Measurements from ENCODE around the gene SLC9A9.
A peak's percentile ranks its signal among the peaks of the same experiment; 100 is the strongest.

The SLC9A9 gene

DNA sequence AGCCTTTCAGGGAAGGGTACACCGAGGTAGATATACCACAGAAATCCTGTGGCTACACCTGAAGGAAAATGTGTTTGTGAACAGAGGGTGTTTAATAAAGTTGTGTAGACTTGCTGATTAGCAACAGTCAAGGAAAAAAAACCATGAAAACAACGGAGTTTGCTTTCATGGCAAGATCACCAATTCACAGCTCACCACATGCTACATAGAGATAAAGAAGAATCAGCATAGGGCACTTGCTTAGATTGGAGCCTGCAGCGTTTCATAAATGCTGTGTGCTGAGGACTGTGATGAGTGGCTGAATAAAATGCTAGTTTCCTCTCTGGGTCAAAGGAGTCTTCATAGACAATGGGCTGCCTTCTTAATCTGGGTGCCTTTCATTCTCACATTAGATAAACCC lies 257.6 kb downstream of the SLC9A9 start:
- no peak for DNase-seq

DNA sequence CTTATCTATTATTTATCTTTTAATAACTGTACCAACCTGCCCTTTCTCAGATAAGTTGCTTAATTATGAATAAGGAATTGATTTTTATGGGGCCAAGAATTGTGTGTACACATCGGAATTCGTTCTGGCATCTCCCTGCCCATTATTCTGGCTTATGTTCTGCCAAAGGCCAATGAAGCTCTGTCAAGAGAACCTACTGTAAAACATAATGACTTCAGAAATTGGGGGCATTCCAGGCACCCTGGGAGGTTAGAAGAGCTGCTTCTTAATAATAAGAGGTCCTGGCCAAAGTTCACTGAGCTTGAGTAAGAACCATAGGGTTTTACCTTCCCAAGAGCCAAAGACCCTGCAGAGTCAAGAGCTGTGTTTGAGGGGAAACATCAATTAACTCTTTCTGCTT lies 261.7 kb downstream of the SLC9A9 start:
- DNase-seq = peak; percentile 34

DNA sequence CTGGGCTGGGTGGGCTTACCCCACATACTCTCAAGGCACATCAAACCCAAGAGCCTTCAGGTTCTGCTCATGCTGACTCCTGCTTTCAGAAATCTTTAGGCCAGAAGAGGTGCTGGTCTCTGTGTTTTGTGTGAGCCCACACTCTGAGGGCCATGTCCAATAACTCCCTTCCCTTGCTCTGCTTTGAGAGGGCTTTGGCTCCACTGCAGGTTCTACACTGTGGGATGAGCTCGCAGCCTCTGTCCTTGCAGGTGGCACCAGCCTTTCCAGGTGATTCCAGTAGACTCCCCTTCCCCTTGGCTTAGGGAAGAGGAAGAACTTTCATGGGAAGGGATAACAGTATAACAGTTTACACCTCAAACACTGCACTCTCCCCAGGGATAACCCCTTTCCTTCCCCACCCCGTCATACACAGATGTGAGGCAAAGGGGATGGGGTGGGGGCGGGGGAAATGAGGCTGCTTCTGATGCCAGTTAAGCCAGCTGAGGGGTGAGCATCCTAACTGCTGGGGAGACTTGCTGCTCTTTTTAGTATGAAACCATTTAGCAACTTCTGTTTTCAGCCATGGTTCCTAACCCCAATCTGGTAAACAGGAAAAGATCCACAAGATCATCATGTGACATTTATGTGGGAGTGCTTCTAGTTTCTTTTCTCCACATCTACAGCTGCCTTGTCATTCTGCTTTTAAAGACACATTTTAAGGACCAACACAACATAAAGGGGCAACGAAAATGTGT lies 262.4 kb downstream of the SLC9A9 start:
- DNase-seq = no peak

DNA sequence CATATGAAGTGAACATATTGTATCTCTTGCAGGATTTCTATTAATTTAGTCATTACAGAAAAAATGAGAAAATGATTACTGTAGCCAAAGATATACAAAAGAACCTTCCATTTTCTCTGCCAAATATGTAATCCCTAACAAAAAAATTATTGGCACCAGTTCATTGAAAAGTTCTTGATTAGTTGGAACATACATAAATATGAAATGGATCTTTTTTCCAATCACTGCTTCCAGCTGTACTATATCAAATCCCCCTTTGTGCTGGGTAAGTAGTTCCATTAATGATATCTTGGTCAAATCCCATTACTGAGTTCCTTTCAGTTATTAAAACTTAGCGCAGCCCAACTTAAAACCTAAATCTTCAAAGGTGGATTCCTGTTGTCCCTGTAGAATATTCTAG lies 263.8 kb downstream of the SLC9A9 start:
- DNase-seq = peak; percentile 36

DNA sequence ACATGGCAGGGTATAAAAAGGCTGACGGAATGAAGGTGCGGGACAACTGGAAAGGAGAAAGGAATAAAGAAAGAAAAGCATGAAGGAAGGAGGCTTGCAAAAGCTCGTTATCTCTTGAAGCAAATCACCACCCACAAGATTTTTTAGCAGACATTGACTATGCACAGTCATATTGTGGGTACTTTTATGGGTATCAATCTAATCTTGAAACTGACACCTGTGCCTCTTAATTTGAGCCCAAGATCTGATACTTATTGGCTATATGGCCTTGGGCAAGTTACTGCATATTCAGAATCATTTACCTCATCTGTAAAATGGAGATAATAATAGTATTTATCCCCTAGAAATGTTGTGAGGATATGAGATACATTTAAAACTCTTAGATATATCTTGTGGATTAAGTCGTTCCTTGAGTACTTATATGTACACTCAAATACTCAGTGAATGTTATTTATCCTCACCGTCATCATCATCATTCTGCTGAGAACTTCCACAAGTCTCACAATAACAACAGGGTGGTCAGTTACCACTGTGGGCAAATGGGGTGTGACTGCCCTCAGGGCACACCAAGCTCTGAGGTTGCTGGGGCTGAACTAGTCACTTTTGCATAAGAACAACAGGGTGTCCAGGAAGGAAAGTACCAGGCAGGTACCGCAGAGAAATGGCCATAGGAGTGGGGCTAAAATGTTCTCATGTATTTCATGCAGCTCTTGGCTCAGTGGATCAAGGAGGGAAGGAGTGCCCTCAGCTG lies 266.1 kb downstream of the SLC9A9 start:
- DNase-seq = no peak

DNA sequence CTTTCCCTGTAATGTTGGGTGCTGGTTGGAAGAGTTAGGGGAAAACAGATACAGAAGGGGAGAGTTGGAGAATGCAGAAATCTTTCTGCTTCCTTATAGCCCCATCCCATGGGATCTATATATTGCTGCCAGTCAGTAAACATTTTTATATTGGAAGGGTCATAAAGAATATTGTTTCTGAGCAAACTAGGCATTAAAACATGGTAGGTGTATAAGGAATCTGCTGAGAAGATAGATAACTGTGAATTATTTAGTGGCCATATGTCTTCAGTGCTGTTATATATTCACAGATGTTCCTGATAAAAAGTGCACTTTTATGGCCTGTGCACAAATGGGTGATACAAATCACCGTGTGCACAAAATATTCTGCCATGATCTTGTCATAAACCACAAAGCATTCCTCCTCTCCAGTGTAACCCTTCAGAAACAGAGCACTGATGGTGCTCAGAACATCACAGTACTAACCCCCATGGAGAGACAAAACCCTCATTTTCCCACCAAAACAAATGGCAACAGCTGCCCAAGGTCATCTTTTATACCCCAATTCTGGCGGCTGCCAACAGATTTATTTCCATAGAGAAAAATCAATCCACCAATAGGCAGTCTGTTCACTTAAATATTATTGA lies 269.3 kb downstream of the SLC9A9 start:
- peak; percentile 8 for DNase-seq

DNA sequence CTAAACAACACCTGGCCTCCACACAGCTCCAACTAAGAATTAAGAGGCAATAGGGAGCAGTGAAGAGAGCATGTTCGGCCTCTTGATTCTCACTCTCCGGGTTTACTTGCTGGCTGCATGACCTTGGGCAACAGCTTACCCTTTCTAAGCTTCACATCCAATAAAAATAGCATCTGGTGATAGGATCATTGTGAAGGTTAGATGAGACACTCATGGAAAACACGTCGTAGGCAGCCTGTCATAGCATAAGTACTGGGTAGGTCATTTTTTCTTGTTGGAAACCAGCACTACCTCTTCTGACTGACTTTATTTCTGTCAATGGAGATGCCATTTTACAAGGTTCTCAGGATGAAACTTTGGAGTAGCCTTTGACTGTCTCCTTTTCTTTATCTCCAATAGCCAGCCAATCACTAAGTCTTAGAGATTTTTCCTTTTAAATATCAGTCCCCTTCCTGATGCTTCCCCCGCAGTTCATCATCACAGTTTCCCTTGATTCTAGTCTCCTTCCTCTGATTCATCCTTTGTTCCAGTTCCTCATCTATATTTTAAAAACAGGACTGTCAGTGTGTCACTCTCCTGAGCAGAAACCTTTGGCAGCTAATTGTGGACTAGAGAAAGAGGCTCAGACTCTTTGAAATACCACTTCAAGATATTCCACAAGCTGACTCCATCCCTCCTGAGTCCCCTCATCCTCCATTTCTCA lies 271.5 kb downstream of the SLC9A9 start:
- DNase-seq = no peak

DNA sequence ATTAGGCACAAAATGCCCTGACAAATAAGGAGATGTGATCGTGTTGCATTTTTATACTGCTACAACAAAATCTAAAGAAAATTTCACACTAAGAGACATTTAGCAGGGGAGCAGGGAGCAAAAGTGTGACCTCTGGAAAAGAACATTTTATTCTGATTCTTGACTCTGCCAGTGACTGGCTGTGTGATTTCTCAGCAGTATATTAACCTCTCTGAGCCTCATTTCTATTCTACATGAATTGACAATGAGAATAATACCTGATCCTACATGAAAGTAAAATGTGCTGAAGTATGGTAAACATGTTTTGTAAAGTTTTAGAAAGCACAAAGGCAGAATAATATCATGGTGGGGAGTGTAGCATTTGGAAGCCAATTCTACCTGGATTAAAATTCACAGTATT lies 273.3 kb downstream of the SLC9A9 start:
- DNase-seq = no peak

DNA sequence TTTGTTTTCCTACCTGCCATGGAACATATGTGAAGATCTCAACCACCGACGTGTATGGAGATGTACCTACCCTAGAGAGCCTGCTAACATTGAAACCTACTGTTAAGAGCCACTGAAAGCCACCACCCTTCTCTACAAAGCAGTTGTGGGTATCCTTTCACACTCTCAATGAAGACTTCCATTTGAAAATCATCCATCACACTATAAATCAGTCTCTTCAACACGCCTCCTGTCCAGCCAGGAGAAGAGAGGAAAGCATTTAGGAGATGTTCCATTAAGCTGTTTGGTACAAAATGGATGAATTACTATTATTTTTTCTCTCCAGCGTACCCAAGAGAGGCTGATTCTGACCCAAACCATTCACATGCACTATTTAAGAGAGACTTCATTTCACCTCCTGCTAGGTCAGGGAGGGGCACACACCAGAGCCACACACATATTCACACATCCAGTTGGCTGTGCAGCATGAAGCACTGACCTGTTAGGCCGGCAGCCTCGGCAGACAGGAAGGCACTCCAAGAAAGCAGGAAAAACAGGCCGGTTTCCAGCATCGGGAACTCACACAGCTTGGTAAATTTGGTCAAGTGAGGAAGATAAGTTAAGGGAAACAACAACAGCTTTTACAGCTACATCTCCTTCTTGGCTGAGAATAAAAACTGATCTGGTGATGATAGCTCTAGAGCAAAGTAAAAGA lies 274.5 kb downstream of the SLC9A9 start:
- DNase-seq = no peak

DNA sequence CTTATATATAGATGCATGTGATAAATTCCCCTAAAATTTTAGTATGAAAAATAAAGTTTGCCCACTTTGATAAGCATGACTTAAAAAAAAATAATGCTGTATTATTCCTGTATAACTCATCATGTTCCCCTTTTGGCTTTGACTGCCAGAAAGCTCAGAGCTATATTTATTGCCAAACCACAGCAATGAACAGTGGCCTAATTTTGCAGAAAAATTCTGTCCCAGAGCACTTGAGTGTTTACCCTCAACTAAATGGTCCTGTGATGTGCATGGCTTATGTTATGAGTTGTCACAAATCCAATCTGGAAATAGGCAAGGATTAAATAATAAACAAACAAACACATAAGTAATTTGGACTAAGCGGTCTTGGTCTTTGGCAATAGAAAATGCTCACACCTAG lies 276.7 kb downstream of the SLC9A9 start:
- DNase-seq = no peak

DNA sequence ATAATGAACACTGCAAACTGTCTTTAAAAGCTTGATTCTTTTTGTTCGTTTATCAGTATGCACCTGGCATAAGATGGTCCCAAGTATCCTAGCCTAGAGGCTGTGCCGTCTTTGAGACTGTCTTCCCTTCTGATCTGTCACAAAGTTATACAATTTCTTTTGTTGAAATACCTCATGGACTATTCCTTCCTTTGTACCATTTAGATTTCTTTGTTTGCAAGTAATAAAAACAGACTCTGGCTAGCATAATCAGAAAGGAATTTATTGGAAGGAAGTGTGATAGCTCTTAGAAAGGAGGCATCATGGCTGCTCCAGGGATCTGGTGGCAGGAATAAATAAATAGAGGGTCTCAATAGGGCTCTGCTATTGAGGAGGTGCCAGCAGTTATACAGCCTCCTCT lies 280.4 kb downstream of the SLC9A9 start:
- DNase-seq = no peak

DNA sequence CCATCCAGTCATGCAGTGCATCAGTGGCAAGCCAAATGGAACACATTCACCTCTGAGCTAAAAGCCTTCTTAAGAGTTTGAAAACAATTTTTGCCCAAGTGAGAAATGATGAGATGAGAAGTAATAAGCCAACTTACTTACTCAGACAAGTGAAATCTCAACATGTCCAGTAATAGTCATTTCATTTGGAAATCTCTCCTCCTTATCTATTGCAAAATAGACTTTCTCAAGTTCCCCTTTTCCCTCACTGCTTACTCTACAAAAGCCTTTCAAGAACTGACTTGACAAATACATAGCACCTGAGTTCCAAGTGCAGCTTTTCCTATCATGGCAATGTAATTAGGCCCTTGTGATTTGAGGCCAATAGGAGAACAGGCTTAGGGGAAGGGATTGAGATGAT lies 282.3 kb downstream of the SLC9A9 start:
- no peak for DNase-seq

DNA sequence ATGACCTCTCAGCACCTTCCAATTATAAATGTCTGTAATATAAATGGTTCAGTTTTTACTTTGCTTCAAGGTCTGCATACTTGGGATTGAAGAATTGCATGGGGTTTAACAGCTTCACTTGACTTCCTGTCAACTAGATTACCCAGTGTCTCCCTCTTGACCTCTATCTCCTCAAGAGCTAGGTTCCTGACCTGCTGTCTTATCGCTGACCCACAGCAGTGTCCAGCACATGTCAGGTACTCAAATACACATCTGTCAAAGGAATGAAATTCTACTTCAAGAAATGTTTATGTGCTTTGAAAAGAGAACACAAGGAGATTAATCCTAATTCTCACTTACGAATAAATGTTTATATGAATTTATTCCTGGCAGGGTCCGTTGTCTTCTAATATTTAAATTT lies 284.5 kb downstream of the SLC9A9 start:
- no peak for DNase-seq

DNA sequence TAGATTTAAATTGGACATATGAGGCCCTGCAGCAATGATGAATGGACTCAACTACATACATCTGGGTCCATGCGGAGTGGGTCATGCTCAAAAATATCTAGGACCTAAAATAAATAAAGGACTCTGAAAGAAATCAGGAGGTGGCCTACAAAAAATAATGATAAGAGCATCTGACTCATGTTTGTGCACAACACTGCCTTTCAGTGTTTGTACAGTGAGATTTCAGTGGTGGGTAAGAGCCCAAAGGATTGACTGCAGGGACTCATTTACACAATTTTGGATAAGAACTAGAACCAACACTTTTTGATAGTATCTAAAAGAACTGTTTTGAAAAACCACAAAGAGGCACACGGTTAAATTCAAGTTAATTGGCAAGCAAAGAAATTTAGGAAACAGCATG lies 285.5 kb downstream of the SLC9A9 start:
- DNase-seq = no peak

DNA sequence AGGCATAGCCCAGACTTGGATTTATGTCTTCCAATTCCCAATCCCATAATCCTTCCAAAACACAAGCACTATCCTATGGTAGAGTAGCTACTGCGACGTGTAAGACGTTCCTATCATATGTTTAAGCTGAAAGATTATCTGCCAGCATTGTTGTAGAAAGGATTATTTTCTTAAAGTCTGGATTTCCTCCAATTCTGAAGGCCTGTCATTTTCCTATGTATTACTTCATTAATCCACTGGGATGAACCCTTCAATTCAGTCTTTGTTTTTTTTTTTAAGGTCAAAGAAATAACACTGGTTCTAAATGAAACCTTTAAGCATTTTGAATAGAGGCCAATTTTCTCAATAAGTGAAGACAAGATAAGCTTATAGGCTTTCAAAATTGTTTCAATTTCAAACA lies 289.0 kb downstream of the SLC9A9 start:
- no peak for DNase-seq

DNA sequence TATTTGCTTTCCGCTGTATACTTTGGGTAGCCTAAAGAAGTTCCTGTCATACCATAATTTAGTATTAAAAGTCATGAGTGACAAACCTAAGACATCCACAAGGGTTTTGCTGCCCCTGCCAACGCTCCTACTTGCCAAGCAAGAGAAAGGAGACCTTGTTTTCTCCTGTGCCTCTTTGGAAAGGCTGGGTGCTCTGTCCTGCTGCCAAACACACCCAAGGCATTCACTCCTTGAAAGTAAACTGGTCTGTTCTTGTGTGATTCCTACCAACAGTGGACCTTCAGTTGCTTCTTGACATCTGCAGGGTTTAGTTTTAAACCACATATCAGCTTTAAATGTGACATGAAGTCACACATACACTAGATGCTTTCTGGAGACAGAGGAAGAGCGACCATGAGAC lies 295.4 kb downstream of the SLC9A9 start:
- no peak for DNase-seq

DNA sequence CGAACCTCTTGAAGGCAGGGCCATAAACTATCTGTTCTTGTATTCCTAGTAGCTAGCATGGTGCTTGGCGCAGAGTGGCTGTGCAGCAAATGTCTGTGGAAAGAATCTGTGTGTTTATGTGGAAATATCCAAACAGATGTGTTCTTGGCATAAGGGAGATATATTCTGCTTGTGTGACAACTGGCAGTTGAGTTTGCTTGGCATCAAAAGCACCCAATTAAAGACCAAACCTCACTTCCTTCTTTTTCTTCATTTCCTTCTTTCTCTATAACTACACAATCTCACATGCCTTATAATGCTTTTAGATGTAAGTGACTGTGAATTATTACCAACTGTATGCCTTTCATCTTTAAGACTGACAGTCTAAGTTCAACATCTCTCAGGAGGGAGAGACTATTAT lies 296.5 kb downstream of the SLC9A9 start:
- no peak for DNase-seq

DNA sequence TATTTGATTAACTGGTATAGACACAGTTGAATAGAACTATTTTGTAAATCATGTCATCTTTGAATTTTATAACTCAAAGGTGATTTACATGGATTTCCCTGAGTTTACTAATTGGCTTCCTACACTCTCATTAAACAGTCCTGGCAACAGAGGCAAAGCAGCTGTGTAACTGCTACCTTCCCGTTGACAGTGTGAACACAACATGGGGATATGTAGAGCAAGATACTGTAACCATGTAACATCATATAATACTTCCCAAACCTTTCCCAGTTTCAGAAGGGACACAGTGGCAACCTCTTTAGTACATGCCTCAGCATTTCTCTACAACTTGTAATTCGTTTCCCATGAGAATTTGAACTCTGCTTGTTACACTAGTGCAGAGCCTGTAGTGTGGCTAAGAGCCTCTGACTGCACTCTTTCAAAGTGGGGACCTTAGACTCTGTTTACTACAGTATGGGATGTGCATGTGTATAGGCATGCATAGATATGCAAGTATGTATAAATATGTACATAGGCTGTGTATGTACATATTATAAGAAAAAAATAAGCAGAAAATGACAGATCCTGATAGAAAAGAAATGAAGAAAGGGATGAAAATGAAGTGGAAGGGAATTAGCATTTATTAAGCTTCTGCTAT lies 299.3 kb downstream of the SLC9A9 start:
- no peak for DNase-seq

DNA sequence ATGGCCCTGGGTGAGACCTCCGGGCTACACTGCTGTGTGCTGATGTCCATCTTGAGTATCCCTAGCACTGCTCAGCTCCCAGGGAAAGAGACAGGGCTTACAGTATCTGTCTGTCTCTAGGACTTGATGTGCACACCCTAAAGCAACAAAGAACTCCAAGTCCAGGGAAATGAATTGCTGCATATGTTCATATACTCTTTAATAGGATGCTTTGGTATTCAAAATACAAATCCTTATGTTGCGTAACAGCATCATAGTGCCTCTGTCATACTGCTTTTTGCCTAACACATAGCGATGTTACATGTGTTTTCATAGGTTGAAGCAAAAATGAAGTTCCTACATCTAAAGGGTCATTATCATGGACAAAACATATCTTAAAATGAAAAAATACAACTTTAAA lies 299.9 kb downstream of the SLC9A9 start:
- no peak for DNase-seq

DNA sequence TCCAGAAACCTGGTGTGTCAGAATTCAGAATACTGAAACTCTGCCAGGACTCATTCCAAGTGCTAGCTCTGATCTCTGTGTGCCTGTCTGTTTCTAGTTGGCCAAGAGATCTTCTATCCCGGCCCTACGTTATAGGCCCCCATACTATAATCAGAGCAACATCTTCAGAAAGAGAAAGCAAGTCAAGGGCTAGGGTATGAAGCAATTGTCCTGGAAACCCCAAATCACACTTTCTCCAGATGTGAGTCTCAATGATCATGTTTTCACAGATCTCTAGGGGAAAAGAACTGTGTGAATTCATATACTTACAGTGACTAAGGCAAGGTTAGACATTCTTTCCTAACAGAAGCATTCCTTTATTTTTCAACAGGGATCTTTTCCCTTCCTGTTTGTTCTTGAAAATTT lies 309.7 kb downstream of the SLC9A9 start:
- no peak for DNase-seq

DNA sequence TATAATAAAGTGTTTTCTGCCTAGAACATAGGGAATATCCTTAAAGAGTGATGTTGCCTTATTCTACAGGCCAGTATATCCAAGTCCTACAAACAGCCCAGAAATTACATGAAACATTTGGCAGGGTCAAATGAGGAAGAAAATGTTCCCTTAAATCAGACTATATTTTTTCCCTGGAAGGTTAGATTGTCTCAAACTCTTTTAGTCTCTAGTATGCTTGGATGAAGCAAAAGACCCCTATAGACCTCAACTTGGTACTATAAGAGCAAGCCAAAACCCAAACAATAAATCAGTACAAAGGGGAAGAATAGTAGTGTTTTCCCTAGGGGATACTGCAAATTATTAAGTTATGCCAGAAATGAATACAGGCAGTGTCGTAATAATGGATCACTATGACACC lies 310.2 kb downstream of the SLC9A9 start:
- DNase-seq = no peak

DNA sequence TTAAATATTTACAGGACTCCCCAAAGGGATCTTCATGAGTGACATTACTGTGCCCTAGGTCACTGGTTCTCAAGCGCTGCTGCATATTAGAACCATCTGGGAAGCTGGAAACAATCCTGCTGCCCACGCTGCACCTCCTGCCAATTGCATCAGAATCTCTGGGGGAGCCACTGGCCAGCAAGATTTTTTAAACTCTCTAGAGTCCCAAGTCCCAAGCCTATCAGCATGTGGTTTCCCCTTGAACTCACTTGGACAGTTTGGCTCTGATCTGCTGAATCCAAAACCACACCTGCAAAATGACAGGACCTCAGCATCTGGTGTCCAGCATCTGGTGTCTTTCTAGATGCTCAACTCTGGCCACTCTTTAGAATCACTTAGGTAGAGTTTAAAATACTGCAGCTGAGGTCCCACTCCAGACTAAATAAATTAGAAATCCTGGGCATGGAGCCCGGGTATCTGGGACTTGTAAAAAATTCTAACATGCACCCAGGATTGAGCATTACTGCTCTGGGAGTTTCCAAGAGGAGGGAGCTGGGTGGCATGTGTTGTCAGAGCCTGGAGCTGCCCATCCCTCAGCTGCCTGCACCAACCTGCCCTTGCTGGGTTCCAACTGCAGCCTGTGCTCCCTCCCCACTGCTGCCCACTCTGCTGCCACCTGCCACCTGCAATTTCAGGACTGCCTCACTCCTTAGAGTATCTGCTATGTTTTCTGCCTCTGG lies 311.3 kb downstream of the SLC9A9 start:
- peak; percentile 2 for DNase-seq
